HG02840 (cell line): Measurements from ENCODE around the gene RPS6KB2.
"Not testable (repeated sequence)": the region's sequence is repeated elsewhere in the genome, so short reads cannot be mapped to it uniquely, and the experiment has no call there.

Experiments
- ATAC-seq: cut with Tn5 transposase; IDR thresholded peaks from one replicate; pipeline ENCODE4 v1.9.1; 2021; ENCODE audit warnings: mild to moderate bottlenecking, moderate library complexity, moderate number of reproducible peaks; ENCODE audit not compliant: unreplicated experiment, low FRiP score

The RPS6KB2 gene

DNA sequence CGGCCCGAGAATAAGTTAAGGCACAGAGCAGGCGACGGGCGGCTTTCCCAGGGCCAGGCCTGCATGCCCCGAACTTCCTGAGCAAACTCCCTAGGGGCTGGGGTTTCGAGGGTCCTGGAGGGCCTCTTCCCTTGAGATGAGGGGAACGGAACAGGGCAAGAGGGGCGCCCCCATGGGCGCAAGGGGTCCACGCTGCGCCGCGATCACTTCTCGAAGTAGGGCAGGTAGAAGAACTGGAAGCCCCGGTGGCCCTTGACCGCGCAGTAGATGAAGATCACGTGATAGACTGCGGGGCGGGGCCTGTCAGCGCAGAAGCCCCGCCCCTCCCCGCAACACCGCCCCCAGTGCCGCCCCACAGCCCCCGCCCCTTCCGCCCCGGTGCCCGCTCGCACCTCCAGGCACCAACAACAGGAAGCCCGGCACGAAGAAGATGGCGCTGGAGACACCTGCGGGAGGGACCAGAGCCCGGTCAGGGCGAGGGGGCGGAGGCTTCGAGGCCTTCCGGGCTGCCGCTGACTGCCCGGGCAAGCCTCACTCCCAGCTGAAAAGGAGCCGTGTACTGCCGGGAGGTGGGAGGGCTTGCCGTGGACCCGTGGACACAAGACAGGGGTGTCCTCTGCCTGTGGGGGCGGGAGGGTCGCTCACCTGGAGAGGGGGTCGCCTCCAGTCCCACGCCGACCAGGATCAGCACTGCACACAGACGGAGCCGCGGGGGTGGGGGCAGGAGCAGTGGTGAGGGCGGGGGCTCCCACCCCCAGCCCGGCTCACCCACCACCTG is 36.3 kb downstream of the RPS6KB2 start:
- ATAC-seq = peak; percentile 40

GRCh38 chr11:67465189-67465510 is 36.9 kb downstream of the RPS6KB2 start:
- no peak for ATAC-seq

GRCh38 chr11:67465530-67465929 is 37.2 kb downstream of the RPS6KB2 start:
- ATAC-seq = not testable (repeated sequence)

DNA sequence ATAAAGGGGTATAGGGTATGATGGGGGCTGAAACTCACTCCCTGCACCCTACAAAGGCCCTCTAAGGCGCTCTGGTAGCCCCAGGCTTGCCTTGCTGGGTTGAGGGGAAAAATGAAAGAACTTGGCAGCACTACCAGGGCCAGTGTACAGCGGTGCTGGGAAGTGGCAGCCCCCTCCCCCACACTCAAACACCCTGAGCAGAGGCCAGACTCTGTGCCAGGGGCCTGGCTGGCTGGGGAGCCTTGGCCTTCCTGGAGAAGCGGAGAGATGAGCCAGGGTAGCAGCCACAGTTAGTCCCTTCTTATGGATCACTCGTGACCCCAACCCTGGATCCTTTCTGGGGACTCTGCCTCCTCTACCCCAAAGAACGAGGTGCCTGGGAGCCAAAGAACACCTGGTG is 38.1 kb downstream of the RPS6KB2 start:
- no peak for ATAC-seq

GRCh38 chr11:67466962-67467771 is 38.9 kb downstream of the RPS6KB2 start:
- ATAC-seq = no peak

DNA sequence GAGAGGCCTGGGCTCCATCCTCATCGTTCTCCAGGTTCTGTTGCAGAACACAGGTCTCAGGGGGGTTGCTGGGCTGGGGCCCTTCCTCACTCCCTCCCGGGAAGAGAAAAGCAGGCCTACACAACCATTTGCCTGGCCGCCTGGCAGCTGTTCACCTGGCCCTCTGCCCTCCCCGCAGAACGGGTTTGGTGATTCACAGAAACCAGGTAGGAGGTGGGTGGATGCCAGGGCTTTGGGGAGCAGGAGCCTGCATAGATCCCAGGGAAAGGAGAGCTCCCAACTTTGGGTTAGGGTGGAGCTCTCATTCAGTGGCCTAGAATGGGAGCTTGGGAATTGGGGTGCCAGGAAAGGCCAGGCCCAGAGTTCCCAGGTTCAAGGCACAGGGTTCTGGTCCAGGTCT is 39.8 kb downstream of the RPS6KB2 start:
- ATAC-seq = no peak

GRCh38 chr11:67468456-67468758 is 40.1 kb downstream of the RPS6KB2 start:
- no peak for ATAC-seq

GRCh38 chr11:67468759-67469507 is 40.6 kb downstream of the RPS6KB2 start, which contains the start of gene TMEM134:
Gene TMEM134, minus strand, starts transcription at chr11:67469251. Its CDS starts 59 bp downstream, at chr11:67469192.
- peak; percentile 68 for ATAC-seq

GRCh38 chr11:67469508-67469811 is 41.2 kb downstream of the RPS6KB2 start:
- peak; percentile 5 for ATAC-seq

DNA sequence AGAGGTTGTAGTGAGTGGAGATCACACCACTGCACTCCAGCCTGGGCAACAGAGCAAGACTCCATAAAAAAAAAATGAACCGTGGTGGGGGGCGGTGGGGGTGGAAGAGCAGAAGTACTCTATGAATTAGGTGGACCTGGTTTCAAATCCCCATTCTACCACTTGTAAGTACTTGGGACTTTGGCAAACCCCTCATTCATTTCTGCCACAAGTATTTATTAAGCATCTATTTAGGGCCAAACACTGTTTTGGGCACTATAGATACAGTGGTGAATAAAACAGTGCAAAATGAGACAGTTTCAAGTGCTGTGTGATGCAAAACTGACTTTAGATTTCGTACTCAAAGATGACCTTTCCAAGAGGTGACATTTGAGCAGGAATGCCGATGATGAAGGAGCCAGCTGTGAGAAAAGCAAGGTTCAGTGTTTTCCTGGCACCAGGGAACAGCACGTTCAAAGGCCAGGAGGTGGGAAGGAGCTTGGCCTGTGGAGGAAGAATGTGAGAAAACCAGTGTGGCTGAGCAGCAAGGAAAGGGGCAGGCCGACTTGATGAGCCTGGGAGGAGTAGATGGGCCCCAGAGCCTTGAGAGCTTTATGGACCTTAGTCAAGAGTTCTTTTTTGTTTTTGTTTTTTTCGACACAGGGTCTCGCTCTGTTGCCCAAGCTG is 42.2 kb downstream of the RPS6KB2 start:
- no peak for ATAC-seq

- no peak for ATAC-seq
These were observed 44.6 kb downstream of the RPS6KB2 start for GRCh38 chr11:67472882-67473281.

- ATAC-seq = not testable (repeated sequence)
These were observed 48.4 kb downstream of the RPS6KB2 start for GRCh38 chr11:67476692-67477091.

DNA sequence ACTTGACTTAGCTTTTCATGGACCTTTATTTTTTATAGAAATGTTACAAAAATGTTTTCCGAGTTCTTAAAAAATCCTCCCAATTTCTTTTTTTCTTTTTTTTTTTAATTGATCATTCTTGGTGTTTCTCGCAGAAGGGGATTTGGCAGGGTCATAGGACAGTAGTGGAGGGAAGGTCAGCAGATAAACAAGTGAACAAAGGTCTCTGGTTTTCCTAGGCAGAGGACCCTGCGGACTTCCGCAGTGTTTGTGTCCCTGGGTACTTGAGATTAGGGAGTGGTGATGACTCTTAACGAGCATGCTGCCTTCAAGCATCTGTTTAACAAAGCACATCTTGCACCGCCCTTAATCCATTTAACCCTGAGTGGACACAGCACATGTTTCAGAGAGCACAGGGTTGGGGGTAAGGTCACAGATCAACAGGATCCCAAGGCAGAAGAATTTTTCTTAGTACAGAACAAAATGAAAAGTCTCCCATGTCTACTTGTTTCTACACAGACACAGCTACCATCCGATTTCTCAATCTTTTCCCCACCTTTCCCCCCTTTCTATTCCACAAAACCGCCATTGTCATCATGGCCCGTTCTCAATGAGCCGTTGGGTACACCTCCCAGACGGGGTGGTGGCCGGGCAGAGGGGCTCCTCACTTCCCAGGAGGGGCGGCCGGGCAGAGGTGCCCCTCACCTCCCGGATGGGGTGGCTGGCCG is 49.2 kb downstream of the RPS6KB2 start:
- ATAC-seq = not testable (repeated sequence)

DNA sequence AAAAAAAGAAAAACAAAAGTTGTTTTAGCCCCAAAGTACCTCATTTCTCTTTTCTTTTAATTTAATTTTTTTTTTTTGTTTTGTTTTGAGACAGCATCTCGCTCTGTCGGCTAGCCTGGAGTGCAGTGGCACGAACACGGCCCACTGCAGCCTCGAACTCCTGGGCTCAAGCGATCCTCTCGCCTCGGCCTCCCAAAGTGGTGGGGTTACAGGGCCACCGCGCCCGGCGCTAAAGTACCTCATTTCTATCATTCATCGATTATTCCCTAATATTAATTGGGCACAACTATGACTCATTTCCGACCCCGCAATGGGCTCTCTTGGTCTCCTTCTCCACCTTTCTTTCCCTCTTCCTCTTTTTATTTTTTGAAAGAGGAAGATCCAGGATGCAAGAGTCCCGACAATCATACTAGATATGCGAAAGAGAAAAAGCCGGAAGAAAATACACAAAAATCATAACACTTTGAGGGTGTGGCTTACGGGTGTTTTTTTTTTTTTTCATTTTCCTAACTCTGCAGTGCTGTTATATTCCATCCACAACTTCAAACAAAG is 54.1 kb downstream of the RPS6KB2 start:
- peak; percentile 1 for ATAC-seq

DNA sequence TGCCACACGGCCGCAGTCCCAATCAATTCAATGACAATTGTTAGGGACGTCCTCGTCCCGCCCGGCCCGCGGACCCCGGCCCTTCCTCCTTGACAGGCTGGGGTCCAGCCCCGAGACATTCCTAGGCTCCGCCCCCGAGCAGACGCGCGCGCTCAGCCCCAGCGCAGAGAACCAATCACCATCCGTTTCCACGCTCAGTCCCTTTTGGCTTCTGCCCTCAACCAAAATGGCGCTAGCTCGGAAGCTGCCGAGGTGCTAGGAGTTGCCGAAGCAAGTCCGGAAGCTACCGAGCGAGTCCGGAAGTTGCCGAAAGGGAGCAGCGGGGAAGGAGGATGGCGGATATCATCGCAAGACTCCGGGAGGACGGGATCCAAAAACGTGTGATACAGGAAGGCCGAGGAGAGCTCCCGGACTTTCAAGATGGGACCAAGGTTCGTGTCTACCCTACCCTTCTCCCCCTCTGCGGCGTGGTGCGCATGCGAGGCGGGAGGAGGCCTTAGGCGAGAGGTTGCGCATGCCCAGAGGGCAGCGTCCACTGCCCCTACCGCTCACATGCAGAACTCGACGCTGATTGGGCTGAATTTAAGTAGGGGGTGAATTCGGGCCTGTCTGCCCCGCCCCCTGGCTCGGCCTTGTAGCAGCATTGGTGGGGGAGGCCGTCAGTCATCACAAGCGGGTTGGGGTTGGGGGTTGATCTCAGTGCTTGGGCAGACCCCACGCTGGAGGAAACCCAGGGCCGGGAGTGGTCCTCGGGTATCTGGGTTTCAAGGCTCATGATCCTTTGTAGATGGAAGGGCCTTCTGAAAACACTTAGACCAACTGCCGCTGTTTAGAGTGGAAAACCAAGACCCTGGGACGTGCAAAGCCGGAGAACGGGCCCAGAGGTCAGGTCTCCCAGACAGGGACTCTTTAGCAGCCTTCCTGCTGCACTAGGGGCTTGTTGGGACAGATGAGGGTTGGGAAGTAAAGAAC is 54.8 kb downstream of the RPS6KB2 start, which contains the start of gene AIP:
Gene AIP (plus strand): TSS at position 200 of the 972 bp plus-strand sequence. CDS start 133 bp downstream, at position 333.
- ATAC-seq = peak; percentile 77

GRCh38 chr11:67483831-67484665 is 55.8 kb downstream of the RPS6KB2 start:
- ATAC-seq = no peak

DNA sequence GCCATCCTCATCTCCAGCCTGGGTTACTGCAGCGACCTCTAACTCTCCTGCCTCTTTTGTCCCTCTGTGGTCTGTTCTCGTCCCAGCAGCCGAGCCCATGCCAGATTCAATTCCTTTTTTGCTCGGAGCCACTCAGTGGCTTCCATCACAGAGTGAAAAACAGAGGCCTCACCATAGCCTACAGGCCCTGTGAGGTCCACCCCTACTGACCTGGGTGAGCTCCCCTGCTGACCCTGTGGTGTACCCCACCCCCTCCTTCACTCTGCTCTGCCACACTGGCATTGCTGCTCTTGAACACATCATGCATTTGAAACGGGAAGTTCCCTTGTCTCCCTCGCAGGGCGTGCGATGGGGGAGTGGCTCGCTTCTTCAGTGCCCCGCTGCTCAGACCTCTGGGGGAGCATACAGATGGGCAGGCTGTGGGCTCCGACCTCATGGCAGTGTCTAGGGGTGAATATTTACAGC is 56.6 kb downstream of the RPS6KB2 start:
- ATAC-seq = no peak
